ENCODE measurements around the gene KCNMA1.

KCNMA1 gene

GRCh38 chr10:77079592-77080300 is 557.9 kb downstream of the KCNMA1 start:
- DNase-seq (ENCODE audit: low spot score) = no peak

GRCh38 chr10:77077316-77077945 is 560.2 kb downstream of the KCNMA1 start:
- no peak for DNase-seq (ENCODE audit: low spot score)

GRCh38 chr10:77075926-77076325 is 561.7 kb downstream of the KCNMA1 start:
- DNase-seq (ENCODE audit: low spot score) = no peak

DNA sequence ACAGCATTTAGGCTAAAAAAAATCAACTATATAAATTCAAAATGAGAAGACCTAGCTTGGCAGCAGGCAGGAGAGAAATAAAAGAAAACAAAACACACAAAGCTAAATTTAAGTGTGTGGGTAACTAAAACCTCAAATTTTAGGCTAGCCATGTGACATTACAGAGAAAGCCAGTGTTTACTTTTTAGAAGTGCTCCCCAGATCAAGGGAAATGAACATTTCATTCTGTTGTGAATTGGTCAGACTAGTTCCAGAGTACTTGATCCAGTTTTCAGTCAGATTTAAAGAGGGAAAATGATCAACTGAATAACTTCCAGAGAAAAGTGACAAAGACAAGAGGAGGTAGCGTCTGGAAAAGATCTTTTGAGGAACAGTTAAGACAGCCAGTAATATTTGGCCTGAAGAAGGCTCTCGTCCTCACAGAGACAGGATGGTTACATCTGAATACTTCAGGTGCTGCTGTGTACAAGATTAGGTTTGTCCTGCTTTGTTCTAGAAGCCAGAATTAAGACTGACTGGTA is 563.4 kb downstream of the KCNMA1 start:
- no peak for DNase-seq (ENCODE audit: low spot score)

DNA sequence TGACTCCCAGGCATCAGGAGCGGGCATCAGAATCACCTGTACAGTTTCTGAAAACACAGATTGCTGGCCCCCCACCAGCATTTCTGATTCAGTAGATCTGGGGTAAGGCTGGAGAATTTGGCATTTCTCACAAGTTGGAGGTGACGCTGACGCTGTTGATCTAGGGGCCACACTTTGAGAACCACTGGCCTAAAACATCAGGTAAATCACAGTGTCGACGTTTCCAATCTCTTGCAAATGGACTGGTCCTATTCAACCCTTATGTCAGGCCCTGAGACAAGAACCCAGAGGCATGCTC is 564.0 kb downstream of the KCNMA1 start:
- no peak for DNase-seq (ENCODE audit: low spot score)

DNA sequence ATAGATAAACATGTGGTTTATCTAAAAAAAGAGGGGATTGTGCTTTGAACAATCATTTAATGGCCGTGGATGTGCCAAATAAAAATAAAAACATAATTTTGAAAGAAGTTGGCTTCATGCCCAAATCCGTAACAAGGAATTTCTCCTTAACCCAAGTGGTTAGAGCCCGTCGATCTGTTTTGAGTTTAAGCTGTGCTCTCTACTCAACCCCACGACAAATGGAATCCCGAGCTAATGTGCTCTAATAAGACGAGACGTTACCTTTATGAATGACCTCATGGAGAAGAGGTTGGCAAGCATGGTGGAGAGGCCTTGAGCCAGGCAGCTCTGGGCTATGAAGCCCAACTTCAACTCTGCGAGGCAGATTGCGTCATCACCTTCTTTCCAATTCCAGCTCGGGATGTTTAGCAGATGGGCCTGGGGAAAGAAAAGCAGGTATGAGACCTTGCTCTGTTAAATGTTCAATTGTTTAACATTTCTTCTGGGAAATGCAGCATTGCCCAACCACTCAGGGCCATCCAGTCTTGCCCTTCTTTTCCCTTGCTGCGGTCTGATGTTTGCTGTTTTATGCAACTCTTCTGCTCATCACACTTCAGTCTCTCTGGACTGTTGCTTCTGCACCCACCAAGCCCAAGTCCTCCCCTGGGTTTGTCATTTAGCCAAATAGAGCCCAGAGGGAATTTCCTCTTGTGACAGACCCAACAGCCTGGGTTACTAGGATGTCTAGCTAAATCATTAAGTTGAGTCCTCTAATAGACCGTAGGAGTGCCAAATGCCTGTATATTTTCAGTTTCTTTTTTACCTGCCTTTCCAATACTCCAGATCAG is 564.6 kb downstream of the KCNMA1 start:
- DNase-seq (ENCODE audit: low spot score) = peak; percentile 12

DNA sequence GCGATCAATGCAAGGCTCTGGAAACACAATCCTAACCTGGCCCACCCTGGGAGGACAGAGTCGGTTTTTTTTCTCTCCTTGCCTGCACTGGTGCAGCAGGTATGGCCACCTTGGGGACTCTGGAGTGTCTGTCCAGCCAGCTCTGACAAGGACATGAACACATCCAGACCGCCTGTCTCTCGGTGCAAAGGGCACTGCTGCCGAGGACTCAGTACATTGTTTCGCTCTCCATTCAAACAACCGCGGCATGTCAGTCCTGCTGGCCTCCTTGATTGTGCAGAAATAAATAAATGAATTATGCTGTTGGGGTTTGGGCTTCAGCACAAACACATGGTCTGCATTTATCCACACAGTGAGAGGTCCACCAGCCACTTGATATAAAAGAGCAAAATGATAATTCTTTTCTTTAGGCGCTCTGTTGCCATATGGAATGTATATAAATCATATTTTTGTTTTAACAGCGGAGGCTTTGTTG is 565.2 kb downstream of the KCNMA1 start:
- DNase-seq (ENCODE audit: low spot score) = no peak

GRCh38 chr10:77071956-77072355 is 565.7 kb downstream of the KCNMA1 start:
- no peak for DNase-seq (ENCODE audit: low spot score)

- no peak for DNase-seq (ENCODE audit: low spot score)
Observed at GRCh38 chr10:77071001-77071511, 566.6 kb downstream of the KCNMA1 start.

DNA sequence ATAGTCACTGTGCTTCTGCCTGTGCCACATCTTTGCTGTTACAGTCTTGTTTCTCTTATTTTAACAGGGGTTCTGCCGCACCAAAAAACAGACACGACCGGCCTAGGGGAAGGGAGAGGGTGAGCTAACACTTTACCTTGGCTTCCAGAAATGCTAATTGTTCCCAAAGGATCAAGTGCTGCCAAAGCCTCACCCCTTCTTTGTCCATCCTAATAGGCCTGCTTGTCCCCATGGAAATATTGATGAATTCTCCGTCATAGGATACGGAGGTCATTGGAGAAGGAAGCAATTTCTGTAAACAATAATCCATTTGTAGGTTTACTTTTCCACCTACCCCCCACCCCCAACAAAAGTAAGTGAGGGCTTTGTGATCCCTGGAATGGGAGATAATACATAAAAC is 567.3 kb downstream of the KCNMA1 start:
- DNase-seq (ENCODE audit: low spot score) = no peak

GRCh38 chr10:77068969-77069368 is 568.6 kb downstream of the KCNMA1 start:
- DNase-seq (ENCODE audit: low spot score) = no peak

DNA sequence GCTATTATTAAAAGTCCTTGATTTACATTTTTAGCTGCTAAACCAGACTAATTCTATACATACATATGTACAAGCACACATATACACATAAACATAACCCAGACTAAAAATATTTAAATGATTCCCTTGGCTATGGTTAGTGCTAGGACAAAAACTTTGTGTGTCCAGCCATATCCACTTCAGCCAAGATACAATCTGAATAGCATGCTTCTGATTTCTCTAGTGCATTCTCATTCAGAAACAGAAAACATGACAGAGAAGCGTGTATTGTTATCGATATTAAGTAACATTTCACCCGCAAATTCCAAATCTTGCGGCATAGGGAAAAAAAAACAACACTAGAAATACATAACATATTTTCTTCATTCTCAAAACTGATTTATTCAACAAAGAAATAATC is 569.3 kb downstream of the KCNMA1 start:
- no peak for DNase-seq (ENCODE audit: low spot score)

DNA sequence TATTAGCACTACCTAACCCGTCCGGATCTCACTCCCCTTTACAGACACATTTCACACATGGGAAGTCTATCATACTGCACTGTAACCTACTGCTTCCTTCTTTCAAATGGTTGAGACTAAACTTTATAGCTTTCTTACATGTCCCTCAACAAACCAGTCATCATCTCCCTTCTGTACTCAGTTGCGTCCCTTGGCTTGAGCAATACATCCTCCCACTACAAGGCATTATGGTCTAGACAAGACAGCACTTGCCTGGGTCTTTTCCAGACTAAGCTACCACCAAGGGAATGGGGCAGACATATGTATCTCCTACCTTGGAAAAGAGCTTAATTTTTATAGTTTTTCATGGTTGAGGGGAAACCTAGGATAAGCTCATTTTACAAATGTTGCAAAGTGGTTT is 575.2 kb downstream of the KCNMA1 start:
- DNase-seq (ENCODE audit: low spot score) = no peak

DNA sequence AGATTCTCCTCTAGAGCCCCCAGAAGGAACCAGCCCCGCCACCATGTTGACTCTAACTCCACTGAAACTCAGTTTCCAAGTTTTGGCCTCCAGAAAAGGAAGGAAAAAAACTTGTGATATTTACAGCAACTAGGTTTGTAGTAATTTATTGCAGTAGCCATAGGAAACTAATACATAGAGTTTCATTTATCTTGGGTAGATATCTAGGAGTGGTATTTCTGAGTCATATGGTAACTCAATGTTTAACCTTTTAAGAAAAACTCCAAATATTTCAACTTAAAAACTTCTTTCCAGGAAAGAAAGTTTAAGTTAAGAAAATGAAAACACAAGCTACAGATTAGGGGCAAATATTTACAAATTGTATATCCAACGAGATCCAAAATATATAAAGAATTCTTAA is 576.7 kb downstream of the KCNMA1 start:
- DNase-seq (ENCODE audit: low spot score) = no peak

DNA sequence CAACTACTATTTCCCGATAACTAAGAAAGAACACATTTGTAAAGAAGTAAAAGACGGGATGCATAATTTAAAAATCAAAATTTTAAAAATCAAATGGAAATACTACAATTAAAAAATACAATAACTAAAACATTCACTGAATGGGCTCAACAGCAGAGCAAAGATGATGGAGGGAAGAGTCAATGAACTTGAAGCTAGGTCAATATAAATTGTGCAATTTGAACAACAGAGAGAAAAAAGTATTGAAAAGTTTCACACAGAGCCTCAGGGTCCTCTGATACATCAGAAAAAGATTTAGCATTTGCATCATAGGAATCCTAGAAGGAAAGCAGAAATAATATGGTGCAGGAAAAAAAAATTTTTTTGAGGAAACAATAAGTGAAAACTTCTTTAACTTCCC is 581.0 kb downstream of the KCNMA1 start:
- DNase-seq (ENCODE audit: low spot score) = no peak

DNA sequence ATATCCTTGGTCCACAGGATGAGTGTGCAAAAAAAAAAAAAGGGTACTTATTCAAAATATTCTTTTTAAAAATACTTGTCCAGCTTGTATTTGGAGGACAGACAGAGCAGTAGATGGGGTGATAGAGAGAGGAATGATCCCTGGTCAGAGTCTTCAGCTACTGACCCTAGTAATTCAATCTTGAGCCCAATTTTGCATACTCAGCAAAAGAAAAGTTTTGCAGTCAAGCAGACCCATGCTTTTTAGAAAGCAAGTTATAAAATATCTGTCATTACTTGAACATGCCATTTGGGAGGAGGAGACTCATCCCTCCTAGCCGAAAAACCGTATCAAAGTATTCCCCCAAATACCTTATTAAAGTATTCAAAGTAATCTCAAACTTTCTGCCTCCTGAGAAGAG is 585.0 kb downstream of the KCNMA1 start:
- no peak for DNase-seq (ENCODE audit: low spot score)

DNA sequence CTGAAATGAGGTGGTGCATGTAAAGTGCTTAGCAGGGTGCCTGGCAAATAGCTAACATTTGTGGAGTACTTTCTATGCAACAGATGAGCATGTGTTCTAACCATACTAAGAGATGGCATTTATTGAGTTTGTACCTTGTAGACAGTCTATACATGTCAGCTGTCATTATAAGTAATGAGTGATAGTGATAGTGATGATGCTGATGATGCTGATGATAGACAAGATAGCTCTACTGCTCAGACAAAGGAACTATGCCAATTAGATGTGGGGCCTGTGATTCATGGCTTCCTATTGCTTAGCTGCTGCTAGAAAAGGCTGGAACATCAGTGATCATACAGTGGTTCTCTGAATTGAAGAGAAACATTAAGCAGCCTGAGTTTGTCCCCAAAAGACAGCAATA is 585.8 kb downstream of the KCNMA1 start:
- no peak for DNase-seq (ENCODE audit: low spot score)

DNA sequence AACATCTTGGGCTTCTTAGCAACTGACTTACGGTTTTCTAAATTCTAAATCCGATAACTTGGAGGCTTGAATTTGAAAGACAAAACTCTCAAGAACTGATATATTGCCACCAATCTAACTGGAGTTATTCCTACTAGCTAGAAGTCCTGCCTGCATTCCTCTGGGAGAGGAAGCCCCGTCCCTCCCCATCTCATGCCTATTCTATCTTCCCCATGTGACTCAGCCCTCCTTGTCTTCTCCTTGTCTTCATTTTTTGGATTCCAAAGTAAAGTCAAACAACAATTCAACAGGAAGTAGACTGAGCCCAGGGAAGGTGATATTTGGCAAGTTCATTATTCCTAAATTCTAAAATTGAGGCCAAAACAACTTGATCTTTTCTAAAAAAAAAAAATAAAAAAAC is 587.7 kb downstream of the KCNMA1 start:
- peak; percentile 79 for DNase-seq (ENCODE audit: low spot score)

- no peak for DNase-seq (ENCODE audit: low spot score)
Observed at GRCh38 chr10:77049146-77049545, 588.5 kb downstream of the KCNMA1 start.

DNA sequence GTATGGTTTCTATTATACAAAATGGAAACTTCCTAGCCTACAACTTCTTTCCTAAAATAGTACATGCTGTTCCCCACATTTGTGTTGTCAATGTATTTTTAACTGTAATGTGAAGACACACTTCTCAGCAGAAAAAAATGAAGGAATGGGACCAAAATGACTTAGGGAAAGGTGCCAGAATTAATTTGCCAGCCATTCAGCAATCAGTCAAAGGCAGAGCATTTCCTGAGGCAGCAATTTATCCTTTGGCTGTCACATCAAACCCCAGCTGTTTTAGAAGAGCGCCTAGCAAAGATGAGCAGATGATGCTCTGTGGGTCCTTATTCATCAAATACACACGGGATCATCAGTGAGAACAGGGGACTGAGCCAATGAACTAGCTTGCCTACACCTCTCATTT is 592.5 kb downstream of the KCNMA1 start:
- DNase-seq (ENCODE audit: low spot score) = no peak

DNA sequence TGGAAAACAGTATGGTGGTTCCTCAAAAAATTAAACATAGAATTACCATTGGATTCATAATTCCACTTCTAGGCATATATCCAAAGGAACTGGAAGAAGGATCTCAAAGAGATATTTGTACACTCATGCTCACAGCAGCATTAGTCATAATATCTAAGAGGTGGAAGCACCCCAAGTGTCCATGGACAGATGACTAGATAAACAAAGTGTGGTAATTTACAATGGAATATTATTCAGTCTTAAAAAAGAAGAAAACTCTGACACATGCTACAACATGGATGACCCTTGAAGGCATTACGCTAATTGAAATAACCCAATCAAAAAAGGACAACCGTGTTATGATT is 594.2 kb downstream of the KCNMA1 start:
- no peak for DNase-seq (ENCODE audit: low spot score)

- DNase-seq (ENCODE audit: low spot score) = no peak
Observed at GRCh38 chr10:77042706-77043419, 594.7 kb downstream of the KCNMA1 start.

Measured in GM03348 (cell line).